Thyroid gland (tissue), 4 donors: ENCODE results near the gene NCKAP5. TPM values are rescaled to one million over a fixed set of nuclear protein-coding genes. Genes with fewer than 3 reads are reported as not detected.

Experiments
- DNase-seq, 2 donors: peaks; one replicate each; pipeline ENCODE4 v3.0.0-alpha.2; 2019
- H3K27ac ChIP-seq, 3 donors: fragments of 200-600 bp; sonication (generic); 1 replicate in 2 of 3; 2 replicates in 1 of 3; pipeline ENCODE4 v1.5.1; 2016 to 2019; ENCODE audit warnings: mild to moderate bottlenecking in 1 of 3, moderate library complexity in 1 of 3
- H3K27me3 ChIP-seq: fragments of 200-600 bp; sonication (generic); one replicate; pipeline ENCODE4 v1.5.1; 2019
- H3K36me3 ChIP-seq, 2 donors: fragments of 200-600 bp; sonication (generic); one replicate each; pipeline ENCODE4 v1.5.1; 2016 to 2019
- H3K4me1 ChIP-seq, 2 donors: fragments of 200-600 bp; sonication (generic); one replicate each; pipeline ENCODE4 v1.5.1; 2017 to 2019
- H3K4me3 ChIP-seq, 3 donors: fragments of 200-600 bp; sonication (generic); replicated peaks in 1 of 3; 1 replicate in 2 of 3; 2 replicates in 1 of 3; pipeline ENCODE4 v1.5.1; 2016; ENCODE audit warnings: mild to moderate bottlenecking in 1 of 3
- H3K9me3 ChIP-seq: fragments of 200-600 bp; sonication (generic); one replicate; pipeline ENCODE4 v1.5.1; 2017
- CTCF ChIP-seq, 6 experiments: fragments of 200-600 bp in 3 of 6; fragments of 450-650 bp in 3 of 6; sonication (generic) in 3 of 6; IDR thresholded peaks; one replicate each; pipeline ENCODE4 v1.5.1; 2016 to 2019; ENCODE audit warnings: antibody characterized with exemption in 6 of 6, mild to moderate bottlenecking in 2 of 6, inconsistent platforms in 1 of 6, moderate library complexity in 1 of 6
- POLR2A ChIP-seq, 2 donors: fragments of 450-650 bp; IDR thresholded peaks; one replicate each; pipeline ENCODE4 v1.6.1; 2017; ENCODE audit warnings: antibody characterized with exemption in 2 of 2, mild to moderate bottlenecking in 2 of 2, moderate library complexity in 1 of 2
- WGBS, 2 donors: methylation state at CpG; one replicate each; pipeline ENCODE4 v1.1.5; 2017; 5-methylcytosine and 5-hydroxymethylcytosine counted together
- intact Hi-C: fragments of 100-400 bp; cut with DNase I; formaldehyde crosslinking; loops from one replicate; pipeline ENCODE4 v1.15.1; 2023
- total RNA-seq, 4 donors: library from RNA; depleted of rRNA; stranded (reverse); fragments of >200 nt; gene quantifications; one replicate each; pipeline ENCODE4 v1.2.3, GENCODE V29; 2016

The NCKAP5 gene
- total RNA-seq, 4 donors from 2014 or later, result 0.45 to 1.2 (median 0.76) TPM

- intact Hi-C loops, result no loop called here
Observed at GRCh38 chr2:133377021-133377481, 191.2 kb downstream of the NCKAP5 start.

GRCh38 chr2:133374781-133375180 is 193.5 kb downstream of the NCKAP5 start:
- WGBS, 2 donors, result 79 to 82% methylated on average over 5 of the region's 5 CpGs
- no peaks in the 10 kb centered on the region for H3K36me3 ChIP-seq
- H3K4me1 ChIP-seq, result no peaks in the 10 kb centered on the region
- H3K4me3 ChIP-seq, result no peak overlapping the region
- no peak for TF ChIP-seq POLR2A (IDR thresholded peaks at IDR 0.05)
- TF ChIP-seq CTCF (IDR thresholded peaks at IDR 0.05), result no peak
- H3K27ac ChIP-seq, result no peak overlapping the region
- H3K9me3 ChIP-seq, result no peaks in the 10 kb centered on the region
- H3K27me3 ChIP-seq, result no peaks in the 10 kb centered on the region
- intact Hi-C loops, result no loop called here
- no peak for DNase-seq

More at GRCh38 chr2:133377021-133377481, 191.2 kb downstream of the NCKAP5 start:
- H3K9me3 ChIP-seq, result no peaks in the 10 kb centered on the region
- H3K36me3 ChIP-seq, result no peaks in the 10 kb centered on the region
- no peak for TF ChIP-seq POLR2A (IDR thresholded peaks at IDR 0.05)
- no peaks in the 10 kb centered on the region for H3K27me3 ChIP-seq
- no peak overlapping the region for H3K4me3 ChIP-seq
- DNase-seq, result no peak
- H3K27ac ChIP-seq, result no peak overlapping the region
- no peaks in the 10 kb centered on the region for H3K4me1 ChIP-seq

GRCh38 chr2:133371286-133371685 is 197.0 kb downstream of the NCKAP5 start:
- Histone ChIP-seq H3K4me1 (no peaks in the 10 kb centered on the region), H3K27ac (no peak overlapping the region), H3K27me3 (no peaks in the 10 kb centered on the region), H3K36me3 (no peaks in the 10 kb centered on the region), H3K4me3 (no peak overlapping the region), H3K9me3 (no peaks in the 10 kb centered on the region)
- WGBS, 2 donors, result 92 to 94% methylated on average over 3 of the region's 3 CpGs
- no peak for TF ChIP-seq CTCF (IDR thresholded peaks at IDR 0.05)
- TF ChIP-seq POLR2A (IDR thresholded peaks at IDR 0.05), result no peak
- intact Hi-C loops, result no loop called here
- no peak for DNase-seq

GRCh38 chr2:133369901-133370658 is 198.2 kb downstream of the NCKAP5 start:
- TF ChIP-seq CTCF (IDR thresholded peaks at IDR 0.05), result no peak
- TF ChIP-seq POLR2A (IDR thresholded peaks at IDR 0.05), result no peak
- DNase-seq, result no peak

GRCh38 chr2:133365117-133365516 is 203.1 kb downstream of the NCKAP5 start:
- no peak for TF ChIP-seq CTCF (IDR thresholded peaks at IDR 0.05)
- TF ChIP-seq POLR2A (IDR thresholded peaks at IDR 0.05), result no peak
- H3K36me3 ChIP-seq, result no peaks in the 10 kb centered on the region
- WGBS, 2 donors, result 67 to 91% methylated on average over 1 of the region's 1 CpG
- no peaks in the 10 kb centered on the region for H3K9me3 ChIP-seq
- no peaks in the 10 kb centered on the region for H3K27me3 ChIP-seq
- H3K4me3 ChIP-seq, result no peak overlapping the region
- H3K4me1 ChIP-seq, result no peaks in the 10 kb centered on the region
- intact Hi-C loops, result no loop called here
- no peak overlapping the region for H3K27ac ChIP-seq
- no peak for DNase-seq

More at GRCh38 chr2:133369901-133370658, 198.2 kb downstream of the NCKAP5 start:
- Histone ChIP-seq H3K4me1 (no peaks in the 10 kb centered on the region), H3K36me3 (no peaks in the 10 kb centered on the region), H3K27me3 (no peaks in the 10 kb centered on the region), H3K9me3 (no peaks in the 10 kb centered on the region), H3K27ac (no peak overlapping the region), H3K4me3 (no peak overlapping the region)
- 90% methylated on average over 3 of the region's 3 CpGs for WGBS, 2 donors
- intact Hi-C loops, result no loop called here
